ENCODE results near the gene PLEK. TPM values are rescaled to one million over a fixed set of nuclear protein-coding genes. Genes with fewer than 3 reads are reported as not detected.

PLEK gene
- total and polyA plus RNA-seq, 8 donors = 0.45 to 18.1 (median 3.8) TPM

DNA sequence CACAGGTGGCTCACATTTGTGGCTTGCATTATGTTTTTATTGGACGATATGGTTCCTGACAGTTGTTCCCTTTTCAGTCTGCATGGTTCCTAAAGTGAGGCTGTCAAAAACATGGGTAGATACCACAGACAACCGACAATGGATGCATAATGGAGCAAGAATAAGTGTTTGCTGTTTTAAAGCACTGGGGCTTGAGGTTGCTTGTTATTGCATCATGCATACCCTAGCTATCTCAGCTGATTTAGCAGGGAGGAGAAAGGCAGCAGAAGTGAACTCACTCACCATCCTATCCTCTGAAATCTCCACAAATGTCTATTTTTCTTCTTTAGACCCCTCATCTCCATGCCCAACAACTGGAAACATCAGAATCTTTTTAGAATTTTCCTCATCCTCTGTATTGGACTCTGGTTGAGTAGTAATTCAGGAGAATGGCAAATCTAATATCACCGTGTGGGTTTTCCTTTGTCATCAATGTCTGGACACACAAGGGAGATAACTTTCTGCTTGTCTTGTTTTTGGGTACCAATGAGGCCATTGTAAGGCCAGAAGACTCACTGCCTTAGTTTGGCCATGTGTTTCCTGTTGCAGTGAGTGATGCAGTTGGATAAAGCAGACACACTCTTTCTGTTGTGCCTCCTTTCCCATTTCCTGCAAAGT lies 55.3 kb downstream of the PLEK start:
- Histone ChIP-seq H3K4me1 (peaks cover 0 to 7% (median 0%) of the 10 kb centered on the region in 4 donors), H3K9me3 (no peaks in the 10 kb centered on the region), H3K27me3 (no peaks in the 10 kb centered on the region), H3K36me3 (no peaks in the 10 kb centered on the region), H3K4me3 (no peak overlapping the region), H3K27ac (no peak overlapping the region)
- 77 to 79% (median 79%) methylated on average over 3 of the region's 3 CpGs for WGBS, 5 donors
- no peak for DNase-seq
- intact Hi-C loops (cut with DNase I; ENCODE audit: low total_unique reads) = no loop called here
- TF ChIP-seq POLR2AphosphoS5 (IDR thresholded peaks at IDR 0.05) = no peak
- TF ChIP-seq, protein P1, sequence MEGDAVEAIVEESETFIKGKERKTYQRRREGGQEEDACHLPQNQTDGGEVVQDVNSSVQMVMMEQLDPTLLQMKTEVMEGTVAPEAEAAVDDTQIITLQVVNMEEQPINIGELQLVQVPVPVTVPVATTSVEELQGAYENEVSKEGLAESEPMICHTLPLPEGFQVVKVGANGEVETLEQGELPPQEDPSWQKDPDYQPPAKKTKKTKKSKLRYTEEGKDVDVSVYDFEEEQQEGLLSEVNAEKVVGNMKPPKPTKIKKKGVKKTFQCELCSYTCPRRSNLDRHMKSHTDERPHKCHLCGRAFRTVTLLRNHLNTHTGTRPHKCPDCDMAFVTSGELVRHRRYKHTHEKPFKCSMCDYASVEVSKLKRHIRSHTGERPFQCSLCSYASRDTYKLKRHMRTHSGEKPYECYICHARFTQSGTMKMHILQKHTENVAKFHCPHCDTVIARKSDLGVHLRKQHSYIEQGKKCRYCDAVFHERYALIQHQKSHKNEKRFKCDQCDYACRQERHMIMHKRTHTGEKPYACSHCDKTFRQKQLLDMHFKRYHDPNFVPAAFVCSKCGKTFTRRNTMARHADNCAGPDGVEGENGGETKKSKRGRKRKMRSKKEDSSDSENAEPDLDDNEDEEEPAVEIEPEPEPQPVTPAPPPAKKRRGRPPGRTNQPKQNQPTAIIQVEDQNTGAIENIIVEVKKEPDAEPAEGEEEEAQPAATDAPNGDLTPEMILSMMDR (IDR thresholded peaks at IDR 0.05) = no peak
- no peak for TF ChIP-seq EP300 (IDR thresholded peaks at IDR 0.05)

DNA sequence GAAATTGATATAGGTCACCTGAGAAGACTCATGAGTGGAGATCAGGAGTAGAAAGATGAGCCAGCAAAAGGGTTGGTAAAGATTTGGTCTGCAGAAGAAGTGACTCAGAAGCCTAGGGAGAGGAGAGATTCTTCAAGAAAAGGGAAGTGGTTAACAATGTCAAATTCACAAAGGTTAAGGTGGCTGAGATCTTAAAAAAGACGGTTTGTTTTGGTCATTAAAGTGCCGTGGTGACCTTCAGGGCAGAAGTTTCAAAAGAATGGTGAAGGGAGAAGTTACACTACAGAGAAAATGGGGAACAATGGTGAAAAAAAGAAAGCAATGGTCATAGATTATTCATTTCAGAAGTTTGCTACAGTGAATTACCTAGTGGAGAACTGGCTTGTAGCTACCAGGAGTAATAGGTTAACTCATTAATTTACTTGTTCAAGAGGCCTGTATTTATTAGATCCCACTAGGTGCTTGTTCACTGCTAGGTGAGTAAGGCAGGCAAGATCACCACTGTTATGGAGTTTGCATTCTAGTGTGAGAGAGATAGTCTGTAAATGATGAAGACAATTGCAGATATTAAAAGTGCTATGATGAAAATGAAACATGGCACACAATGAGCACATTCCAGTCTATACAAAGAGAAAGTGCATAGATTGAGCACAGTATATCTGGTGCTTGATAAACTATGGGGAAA lies 59.0 kb downstream of the PLEK start:
- 44 to 57% (median 51%) methylated on average over 2 of the region's 2 CpGs for WGBS, 5 donors
- no peaks in the 10 kb centered on the region for H3K36me3 ChIP-seq
- no peaks in the 10 kb centered on the region for H3K27me3 ChIP-seq
- no peak overlapping the region for H3K4me3 ChIP-seq
- no peaks in the 10 kb centered on the region for H3K9me3 ChIP-seq
- no peak for DNase-seq
- peaks cover 0 to 37% (median 6%) of the 10 kb centered on the region in 4 donors for H3K4me1 ChIP-seq
- intact Hi-C loops (cut with DNase I; ENCODE audit: low total_unique reads) = no loop called here
- no peak overlapping the region for H3K27ac ChIP-seq
- no peak for TF ChIP-seq EP300 (IDR thresholded peaks at IDR 0.05)
- TF ChIP-seq, protein P1 (IDR thresholded peaks at IDR 0.05) = no peak
- no peak for TF ChIP-seq POLR2A (IDR thresholded peaks at IDR 0.05)
- TF ChIP-seq POLR2AphosphoS5 (IDR thresholded peaks at IDR 0.05) = no peak

DNA sequence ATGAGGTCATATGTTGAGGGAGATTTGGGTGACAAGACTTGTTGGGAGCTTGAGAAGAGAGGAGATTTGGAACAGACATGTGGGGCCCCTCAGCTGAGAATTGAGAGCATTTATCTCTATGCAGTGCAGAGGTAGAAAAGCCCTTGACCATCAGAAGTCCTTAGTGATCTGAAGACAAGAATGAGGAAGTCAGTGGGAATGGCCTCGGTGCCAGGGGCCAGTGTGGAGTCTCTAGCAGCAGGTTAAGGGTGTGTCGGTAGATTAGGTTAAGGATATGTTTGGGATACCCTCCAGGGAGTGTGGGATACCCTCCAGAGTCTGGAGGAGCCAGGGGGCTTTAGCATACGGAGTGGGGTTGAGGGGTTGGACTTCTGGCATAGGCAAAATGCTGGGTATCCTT lies 60.4 kb downstream of the PLEK start:
- TF ChIP-seq POLR2AphosphoS5 (IDR thresholded peaks at IDR 0.05) (no peak), POLR2A (IDR thresholded peaks at IDR 0.05) (no peak), EP300 (IDR thresholded peaks at IDR 0.05) (no peak)
- intact Hi-C loops (cut with DNase I; ENCODE audit: low total_unique reads) = no loop called here
- DNase-seq = no peak

DNA sequence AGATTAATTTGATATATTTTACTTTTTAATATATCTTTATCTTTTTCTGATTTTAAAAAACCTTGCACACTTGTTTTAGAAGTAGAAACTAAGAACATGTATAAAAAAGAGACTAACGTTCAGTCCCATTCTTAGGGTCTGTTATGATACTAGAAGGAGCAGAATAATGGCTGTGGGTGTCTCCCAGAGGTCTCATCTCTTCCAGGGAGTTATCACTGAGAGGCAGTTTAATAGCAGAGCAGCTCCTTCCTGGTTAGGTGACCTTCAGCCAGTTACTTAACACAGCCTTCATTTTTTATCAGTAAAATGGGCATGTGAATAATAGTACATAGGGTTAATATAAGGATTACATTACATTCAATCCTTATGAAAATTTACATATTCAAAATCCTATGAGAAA lies 61.4 kb downstream of the PLEK start:
- no peak for DNase-seq
- Histone ChIP-seq H3K9me3 (no peaks in the 10 kb centered on the region), H3K36me3 (no peaks in the 10 kb centered on the region), H3K27ac (peak overlapping the region in 1 of 5 donors; percentile 5), H3K4me3 (no peak overlapping the region), H3K27me3 (no peaks in the 10 kb centered on the region), H3K4me1 (peaks cover 0 to 37% (median 6%) of the 10 kb centered on the region in 4 donors)
- TF ChIP-seq EP300 (IDR thresholded peaks at IDR 0.05) = no peak
- no peak for TF ChIP-seq POLR2AphosphoS5 (IDR thresholded peaks at IDR 0.05)
- TF ChIP-seq, protein P1 (IDR thresholded peaks at IDR 0.05) = no peak
- 81 to 97% (median 83%) methylated on average over 1 of the region's 1 CpG for WGBS, 5 donors
- intact Hi-C loops (cut with DNase I; ENCODE audit: low total_unique reads) = no loop called here

More for the DNA sequence above, 60.4 kb downstream of the PLEK start:
- Histone ChIP-seq H3K36me3 (no peaks in the 10 kb centered on the region), H3K9me3 (no peaks in the 10 kb centered on the region), H3K27me3 (no peaks in the 10 kb centered on the region), H3K27ac (no peak overlapping the region), H3K4me3 (no peak overlapping the region), H3K4me1 (peaks cover 0 to 37% (median 6%) of the 10 kb centered on the region in 4 donors)
- 70 to 75% (median 72%) methylated on average over 3 of the region's 3 CpGs for WGBS, 5 donors
